ENCODE data around the gene KIRREL2.
"Not testable (repeated sequence)": the region's sequence is repeated elsewhere in the genome, so short reads cannot be mapped to it uniquely, and the experiment has no call there.

The KIRREL2 gene

DNA sequence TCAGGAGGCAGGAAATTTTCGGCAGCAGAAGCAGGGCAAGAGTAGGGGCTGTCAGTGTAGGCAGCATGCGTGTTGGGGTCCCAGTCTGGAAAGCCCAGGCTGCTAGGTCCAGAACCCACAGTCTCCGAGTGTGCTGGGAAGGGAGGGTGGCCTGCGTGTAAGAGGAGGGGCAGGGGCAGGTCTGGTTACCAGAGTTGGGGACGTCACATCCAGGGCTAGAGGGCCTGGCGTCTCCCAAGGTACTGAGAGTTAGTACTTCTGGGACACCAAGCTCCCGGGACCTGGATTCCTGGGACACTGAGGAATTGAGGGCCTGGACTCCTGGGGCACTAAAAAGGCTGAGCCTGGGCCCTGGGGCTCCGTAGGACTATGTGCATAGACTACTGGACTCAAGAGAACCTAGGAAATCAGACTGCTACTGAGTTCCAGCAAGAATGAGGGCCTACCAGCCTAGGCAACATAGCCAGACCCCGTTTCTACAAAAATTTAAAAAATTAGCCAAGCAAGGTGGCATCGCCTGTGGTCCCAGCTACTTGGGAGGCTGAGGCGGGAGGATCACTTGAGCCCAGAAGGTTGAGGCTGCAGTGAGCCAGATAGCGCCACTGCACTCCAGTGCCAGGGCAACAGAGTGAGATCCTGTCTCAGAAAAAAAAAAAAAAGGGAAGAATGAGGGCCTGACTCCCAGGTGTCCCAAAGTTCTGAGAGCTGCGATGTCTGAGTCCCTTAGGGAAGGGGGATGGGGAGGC lies 41.2 kb downstream of the KIRREL2 start:
- DNase-seq (ENCODE audit: low read depth in 3 of 3): no peak

DNA sequence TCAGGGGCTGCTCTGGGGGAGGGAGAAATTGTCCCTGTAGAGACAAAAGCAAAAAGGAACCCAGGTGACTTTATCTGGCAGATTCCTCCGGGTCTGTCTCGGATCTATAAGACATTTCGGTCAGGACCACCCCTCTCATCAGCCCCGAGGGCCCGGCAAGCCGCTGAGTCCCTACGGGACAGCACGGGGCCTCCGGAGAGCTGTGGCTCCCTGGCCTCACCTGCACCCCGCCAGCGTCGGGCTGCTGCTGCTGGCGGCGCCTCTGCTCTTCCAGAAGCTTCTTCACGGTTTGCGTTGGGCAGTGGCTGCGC lies 41.7 kb downstream of the KIRREL2 start:
- no peak for DNase-seq (ENCODE audit: low read depth in 3 of 3)

DNA sequence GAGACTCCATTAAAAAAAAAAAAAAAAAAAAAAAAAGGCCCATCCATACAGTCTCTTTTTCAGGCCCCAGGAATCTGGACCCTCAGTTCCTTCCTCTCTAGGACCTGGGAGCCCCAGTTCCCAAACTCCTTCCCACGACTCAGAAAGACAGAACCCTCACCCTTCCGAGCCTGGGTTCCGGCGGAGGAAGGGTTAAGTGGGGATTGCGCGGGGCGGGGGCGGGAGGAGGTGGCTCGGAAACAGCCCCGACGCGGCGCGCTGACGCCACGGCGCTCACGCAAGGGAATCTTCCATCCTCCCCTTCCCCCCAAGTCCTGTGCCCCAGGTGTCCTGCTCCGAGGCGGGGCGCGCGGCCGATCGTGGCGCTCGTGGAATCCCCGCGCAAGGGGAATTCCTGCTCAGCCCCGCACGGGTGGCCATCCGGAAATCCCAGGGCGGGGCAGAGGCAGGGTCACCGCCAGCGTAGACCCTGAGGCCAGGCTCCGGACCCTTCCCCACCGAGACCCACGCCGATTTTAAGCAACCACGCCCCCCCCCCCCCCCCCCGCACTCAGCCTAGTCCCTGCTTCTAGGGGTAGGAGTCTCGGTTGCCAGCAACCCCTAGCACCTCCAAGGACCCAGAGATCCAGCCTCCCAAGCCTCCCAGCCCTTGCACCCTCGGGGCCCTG lies 43.0 kb downstream of the KIRREL2 start:
- DNase-seq (ENCODE audit: low read depth in 3 of 3): peak; percentile 74 to 87 (median 76)

- DNase-seq (ENCODE audit: low read depth in 3 of 3): no peak
These were observed 44.4 kb downstream of the KIRREL2 start for GRCh38 chr19:35901055-35901644.

- DNase-seq (ENCODE audit: low read depth in 3 of 3): peak in 1 of 3 experiments; percentile 14
These were observed 45.3 kb downstream of the KIRREL2 start, which contains the start of gene HCST for GRCh38 chr19:35901854-35902661. Gene HCST (plus strand): TSS chr19:35902529. CDS start chr19:35902594, 65 bp downstream.

GRCh38 chr19:35902870-35903475 lies 46.3 kb downstream of the KIRREL2 start:
- no peak for DNase-seq (ENCODE audit: low read depth in 3 of 3)

GRCh38 chr19:35903550-35904179 lies 47.0 kb downstream of the KIRREL2 start:
- DNase-seq (ENCODE audit: low read depth in 3 of 3): peak; percentile 66 to 88 (median 72)

- DNase-seq (ENCODE audit: low read depth in 3 of 3): no peak
These were observed 47.8 kb downstream of the KIRREL2 start for GRCh38 chr19:35904311-35905068.

DNA sequence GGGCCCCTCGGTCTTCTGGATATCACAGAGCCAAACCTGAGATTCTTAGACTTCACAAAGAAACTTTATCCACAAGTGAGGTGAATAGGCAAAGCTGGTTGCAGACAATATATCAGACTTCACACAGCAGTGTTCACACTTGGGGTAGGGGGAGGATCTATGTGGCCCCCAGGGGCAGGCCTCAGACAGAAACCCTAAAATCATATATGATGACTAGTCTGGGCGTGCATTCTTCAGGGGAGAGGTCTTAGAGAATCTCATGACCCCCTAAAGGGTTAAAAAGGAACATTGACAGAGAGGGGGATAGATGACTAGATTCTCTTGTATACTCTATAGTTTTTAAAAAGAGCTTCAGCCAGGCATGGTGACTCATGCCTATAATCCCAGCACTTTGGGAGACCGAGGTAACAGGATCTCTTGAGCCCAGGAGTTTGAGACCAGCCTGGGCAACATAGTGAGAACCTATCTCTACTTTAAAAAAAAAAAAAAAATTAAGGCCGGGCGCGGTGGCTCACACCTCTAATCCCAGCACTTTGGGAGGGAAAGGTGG lies 48.5 kb downstream of the KIRREL2 start:
- no peak for DNase-seq (ENCODE audit: low read depth in 3 of 3)

- DNase-seq (ENCODE audit: low read depth in 3 of 3): no peak
These were observed 50.6 kb downstream of the KIRREL2 start for GRCh38 chr19:35907377-35907745.

- DNase-seq (ENCODE audit: low read depth in 3 of 3): no peak
These were observed 51.3 kb downstream of the KIRREL2 start, which contains the start of gene TYROBP for GRCh38 chr19:35908010-35908441. Gene TYROBP (minus strand): TSS chr19:35908295. CDS start chr19:35908228, 67 bp downstream.

DNA sequence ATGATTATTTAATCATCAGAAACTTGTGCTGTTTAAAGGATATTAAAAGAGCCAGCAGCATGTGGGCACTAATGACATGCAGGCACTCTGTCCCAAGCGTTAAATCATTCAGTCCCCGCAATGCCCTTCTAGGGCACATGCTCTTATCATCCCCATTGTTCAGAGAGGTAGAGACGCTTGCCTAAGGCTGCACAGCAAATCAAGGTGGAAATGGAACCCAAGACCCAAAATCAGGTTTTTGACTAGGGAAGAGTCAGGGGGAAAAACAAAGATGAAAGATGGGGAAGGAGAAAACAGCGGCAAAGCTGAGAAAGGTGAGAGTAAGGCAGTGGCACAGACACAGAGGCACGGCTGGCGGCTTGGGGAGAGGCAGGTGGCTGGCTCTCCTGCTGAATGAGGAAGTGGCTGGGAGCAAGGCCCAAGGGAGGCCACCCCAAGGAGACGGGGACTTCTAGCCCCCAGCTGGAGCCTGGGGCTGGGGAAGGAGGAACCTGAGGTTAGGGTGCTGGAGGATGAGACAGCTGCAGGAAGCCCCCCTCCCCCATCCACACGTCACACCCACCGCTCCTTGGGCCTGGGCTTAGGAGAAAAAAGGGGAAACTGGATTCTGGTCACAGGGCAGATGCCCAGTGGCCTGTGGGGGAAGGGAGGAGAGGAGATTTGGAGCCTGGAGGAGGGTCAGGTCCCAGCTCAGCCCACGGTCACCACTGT lies 52.4 kb downstream of the KIRREL2 start:
- no peak for DNase-seq (ENCODE audit: low read depth in 3 of 3)

DNA sequence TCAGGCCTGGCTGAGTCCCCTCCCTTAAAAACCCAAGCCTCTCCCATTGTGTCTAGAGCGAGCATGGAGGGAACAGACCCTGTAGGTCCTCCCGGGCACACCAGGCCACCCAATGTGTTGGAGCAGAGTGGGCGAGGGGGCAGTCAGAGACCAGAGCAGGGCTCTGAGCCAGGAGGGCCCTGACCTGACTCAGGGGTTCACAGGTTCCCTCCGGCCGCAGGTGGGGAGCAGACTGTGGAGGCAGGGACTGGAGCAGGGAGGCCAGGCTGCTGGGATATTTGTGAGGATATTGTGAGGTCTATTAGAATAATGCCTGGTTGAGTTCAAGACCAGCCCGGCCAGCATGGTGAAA lies 52.9 kb downstream of the KIRREL2 start:
- no peak for DNase-seq (ENCODE audit: low read depth in 3 of 3)

GRCh38 chr19:35910355-35910754 lies 53.6 kb downstream of the KIRREL2 start:
- not testable (repeated sequence) for DNase-seq (ENCODE audit: low read depth in 3 of 3)

GRCh38 chr19:35911173-35911572 lies 54.5 kb downstream of the KIRREL2 start:
- no peak for DNase-seq (ENCODE audit: low read depth in 3 of 3)

DNA sequence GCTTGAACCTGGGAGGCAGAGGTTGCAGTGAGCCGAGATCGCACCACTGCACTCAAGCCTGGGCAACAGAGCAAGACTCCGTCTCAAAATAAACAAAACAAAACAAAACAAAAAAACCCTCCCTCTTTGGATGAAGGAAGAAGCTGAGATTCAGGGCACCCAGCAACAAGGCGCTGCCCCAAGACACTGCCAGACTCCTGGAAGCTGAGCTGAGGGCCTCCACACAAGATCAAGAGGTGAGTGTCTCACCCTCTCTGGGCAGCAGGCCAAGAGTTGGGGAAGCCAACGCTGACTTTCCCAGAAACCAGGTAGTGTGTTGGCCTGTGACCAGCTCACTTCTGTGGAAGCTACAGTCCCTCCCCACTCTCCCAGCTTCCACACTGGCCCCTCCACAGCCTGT lies 55.1 kb downstream of the KIRREL2 start:
- peak in 1 of 3 experiments; percentile 40 for DNase-seq (ENCODE audit: low read depth in 3 of 3)

DNA sequence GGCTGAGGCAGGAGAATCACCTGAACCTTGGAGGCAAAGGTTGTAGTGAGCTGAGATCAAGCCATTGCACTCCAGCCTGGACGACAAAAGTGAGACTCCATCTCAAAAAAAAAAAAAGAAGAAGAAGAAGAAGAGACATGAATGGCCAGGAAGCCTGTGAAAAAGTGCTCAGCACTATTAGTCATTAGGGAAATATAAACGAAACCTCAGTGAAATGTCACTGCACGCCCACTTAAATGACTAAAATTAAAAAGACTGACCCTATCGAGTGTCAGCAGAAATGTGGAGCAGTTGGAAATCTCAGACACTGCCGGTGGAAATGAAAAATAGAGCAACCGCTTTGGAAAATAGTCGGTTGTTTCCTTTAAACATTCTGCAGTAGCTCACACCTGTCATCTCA lies 56.9 kb downstream of the KIRREL2 start:
- no peak for DNase-seq (ENCODE audit: low read depth in 3 of 3)

- no peak for DNase-seq (ENCODE audit: low read depth in 3 of 3)
These were observed 58.7 kb downstream of the KIRREL2 start for GRCh38 chr19:35915443-35915842.
